GM21447 (cell line): Measurements from ENCODE around the gene SLC6A2.
"Not testable (repeated sequence)": the region's sequence is repeated elsewhere in the genome, so short reads cannot be mapped to it uniquely, and the experiment has no call there.

Experiments
- ATAC-seq: cut with Tn5 transposase; IDR thresholded peaks from one replicate; pipeline ENCODE4 v1.9.1; 2021; ENCODE audit not compliant: unreplicated experiment

Gene SLC6A2

DNA sequence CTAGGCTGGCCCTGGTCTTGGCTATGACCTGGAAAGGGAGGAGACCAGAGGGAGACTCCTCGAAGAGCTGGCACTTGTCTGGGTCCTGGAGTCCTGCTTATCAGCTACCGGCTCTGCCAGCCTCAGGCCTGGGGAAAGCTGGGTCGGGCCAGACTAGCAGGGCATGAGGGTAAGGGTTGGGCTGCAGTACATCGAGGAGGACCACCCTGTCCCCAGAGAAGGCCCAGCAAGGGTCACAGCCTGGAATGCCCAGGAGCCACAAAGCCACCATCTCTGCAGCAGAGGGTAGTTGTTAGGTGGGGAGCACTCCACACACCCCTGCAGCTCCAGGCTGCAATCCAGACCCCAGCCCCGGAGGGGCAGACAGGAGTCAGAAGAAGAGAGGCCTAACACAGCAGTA lies 54.0 kb downstream of the SLC6A2 start:
- no peak for ATAC-seq

DNA sequence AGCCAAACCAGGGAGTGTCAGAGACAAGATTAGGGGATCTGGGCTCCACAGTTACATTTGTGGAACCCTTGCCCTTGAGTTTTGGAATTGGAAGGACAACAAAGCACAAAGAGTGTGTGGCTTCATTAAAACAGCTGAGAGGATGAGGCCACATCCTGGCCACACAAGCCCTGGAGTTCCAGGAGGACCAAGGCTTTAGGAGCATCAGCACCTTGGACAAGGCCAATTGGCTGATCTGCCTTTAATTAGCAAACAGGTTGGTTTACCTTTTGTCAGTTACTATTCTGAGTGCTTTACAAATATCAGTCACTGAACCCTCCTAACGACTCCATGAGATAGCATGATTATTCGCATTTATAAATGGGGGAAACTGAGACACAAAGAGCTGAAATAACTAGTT lies 54.7 kb downstream of the SLC6A2 start:
- ATAC-seq: no peak

DNA sequence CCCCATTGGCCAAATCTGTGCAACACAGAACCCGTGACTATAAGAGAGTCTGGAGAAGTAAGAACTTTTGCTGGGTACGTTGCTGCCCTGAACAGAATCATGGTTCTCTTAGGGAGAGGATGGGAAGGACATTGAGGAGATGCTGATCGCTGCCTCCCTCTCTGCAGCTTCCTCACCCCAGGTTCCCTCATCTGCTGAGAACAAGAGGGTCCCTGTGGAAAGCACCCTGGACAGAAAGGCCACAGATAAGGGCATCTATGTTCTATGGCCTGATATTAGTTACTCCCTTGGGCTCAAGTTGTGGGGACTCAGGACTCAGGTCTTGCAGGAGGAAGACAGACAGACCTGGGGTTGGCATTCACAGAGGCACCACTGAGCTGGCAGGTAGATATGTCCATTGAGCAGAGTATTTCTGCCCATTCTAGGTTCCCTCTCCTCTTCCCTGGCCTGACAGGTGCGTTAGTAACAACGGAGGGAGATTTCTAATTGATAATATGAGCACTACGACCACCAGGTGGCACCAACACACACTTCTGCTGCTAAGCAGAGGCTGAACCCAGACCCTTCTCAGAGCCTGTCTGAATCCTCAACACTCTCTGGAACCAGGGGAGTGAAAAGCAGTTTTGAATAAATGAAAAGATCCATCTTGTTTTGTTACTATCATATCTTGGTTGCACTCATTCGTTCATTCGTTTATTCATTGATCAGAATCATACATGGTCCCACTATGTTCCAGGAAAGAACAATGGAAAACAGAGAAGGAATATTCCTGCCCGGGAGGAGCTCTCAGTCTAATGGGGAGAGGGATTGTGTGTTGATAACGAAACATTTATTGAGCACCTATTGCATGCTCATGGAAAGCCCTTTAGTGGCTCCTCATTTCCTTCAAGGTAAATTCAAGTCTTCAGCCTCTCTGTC lies 56.4 kb downstream of the SLC6A2 start:
- ATAC-seq: no peak

DNA sequence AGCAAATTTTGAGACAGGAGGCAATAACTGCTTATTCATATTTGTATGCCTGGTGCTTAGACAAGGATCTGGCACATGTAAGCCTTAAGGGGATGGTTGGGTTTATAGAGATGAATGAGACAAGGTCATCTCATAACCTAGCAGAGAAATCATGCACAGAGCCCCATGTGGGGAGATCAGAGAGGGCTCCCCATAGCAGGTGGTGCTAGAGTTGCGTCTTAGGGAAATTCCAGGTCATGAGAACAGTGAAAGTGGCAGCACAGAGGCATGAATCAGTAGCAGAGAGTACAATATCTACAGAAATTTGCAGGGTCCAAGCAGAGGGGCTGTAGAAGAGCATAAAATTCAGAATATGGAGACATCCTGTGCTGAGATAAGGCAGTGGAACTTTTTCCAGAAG lies 57.3 kb downstream of the SLC6A2 start:
- ATAC-seq: no peak

DNA sequence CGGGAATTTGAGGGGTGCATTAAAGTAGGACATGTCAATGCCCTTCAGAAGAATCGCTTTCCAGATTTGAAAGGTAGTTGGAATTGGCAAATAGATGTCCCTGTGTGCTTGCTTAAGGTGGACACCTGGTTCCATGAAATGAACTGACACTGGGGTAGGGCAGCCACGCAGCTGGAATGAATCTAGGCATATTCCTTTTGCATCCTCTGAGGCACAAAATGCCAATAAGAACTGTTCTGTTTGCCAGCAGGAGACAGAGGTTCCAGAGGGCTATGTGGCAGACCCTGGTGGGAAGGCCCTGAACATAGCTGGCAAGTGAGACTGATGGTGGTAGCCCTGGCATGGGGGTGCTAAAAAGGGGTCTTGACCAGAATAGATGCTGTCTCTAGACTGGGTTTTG lies 61.5 kb downstream of the SLC6A2 start:
- ATAC-seq: no peak

DNA sequence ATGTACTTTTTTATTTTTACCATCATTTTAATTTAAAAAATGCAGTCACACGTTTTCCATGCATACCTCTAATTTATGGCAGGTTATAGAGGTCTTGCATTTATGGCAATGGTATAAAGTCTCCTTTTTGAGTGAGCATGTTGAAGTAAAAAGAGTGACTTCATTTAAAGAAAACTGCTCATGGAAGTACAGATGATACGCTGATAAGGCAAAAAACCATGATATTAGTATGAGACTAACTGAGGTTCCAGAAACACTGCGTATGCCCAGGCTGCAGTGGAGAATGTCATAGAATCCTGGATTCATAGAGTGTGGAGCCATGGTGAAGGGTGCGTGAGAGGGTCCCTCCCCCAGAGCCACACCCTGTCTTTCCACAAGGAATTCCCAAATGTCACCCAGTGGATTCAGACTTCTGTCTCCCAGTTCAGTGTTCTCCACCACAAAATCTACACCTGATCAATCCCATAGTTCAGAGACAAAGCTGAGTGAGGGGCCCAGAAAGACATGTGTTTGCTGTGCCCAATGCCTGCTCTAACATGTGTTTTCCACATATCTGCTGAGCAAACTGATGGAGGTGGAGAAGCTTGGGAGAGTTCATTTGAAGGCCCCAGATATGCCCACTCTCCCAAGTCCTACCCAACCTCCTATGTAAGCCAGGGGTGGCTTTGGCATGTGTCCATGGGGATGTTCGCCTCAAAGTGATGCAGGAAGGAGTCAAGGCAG lies 69.4 kb downstream of the SLC6A2 start:
- ATAC-seq: no peak

DNA sequence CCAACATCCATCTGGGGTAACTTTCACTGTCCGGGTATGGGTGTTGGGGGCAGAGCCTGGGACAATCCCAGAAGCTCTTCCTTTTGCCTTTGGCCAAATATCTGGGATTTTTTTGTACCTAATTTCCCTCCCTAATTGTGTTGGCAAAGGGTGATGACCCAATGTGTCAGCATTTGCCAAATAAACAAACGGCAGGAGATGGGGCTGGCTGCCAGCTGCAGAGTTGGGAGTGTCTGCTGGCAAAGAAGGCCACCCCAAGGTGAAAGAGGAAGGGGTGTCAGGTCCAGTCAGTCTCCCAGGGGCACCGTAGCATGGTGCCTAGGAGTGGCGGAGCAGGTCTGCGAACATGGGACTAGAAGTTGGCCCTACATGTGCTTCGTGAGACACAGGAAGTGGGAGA lies 73.0 kb downstream of the SLC6A2 start:
- ATAC-seq: no peak

DNA sequence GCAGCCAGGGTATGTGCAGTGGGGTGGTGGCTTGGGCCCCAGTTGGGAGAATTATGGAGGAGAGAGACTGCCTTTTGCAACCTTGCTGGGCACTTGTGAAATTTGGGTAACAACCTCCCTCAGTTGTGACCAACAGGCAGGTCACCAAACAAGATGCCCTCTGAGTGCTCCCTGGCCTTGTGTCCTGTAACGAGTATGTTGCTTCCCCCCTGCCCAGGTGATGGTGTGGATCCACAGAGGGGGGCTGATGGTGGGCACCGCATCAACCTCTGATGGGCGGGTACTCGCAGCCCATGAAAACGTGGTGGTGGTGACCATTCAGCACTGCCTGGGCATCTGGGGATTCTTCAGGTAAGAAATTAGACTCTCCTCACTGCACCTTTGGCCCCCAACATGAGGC lies 74.3 kb downstream of the SLC6A2 start:
- ATAC-seq: no peak

DNA sequence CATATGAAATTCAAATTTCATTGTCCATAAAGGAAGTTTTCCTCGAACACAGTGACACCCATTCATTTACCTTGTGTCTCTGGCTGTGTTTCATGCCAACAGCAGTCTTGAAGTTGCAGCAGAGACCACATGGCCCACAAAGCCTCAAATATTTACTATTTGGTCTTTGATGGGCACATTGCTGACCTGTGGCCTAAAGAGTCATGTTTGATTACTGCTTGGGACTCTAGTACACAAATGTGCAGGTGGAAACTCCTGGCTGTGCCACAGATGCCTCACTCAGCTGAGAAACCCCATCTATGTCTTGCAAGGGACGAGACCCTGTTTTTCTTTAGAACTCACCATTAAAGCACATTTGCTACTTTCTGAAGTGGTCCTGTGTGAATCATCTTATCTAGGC lies 76.7 kb downstream of the SLC6A2 start:
- no peak for ATAC-seq

DNA sequence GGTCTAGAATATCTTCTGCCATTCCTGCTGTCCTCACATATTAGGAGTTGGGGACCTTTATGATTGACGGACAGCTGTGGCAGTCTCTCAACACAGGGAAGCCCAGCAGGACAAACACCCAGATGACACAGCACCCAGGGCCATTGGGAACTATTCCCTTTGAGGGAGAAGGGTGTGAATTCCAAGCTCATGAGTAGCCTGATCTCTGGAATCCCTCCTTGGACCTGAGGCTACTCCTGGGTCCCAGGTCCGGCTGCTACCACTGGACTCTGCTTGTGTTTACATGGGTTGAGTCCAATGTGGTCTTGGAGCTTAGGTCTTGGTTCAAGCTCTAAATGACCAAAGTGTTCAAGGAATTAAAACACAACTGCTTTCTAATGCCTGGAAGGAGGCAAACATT lies 78.9 kb downstream of the SLC6A2 start:
- no peak for ATAC-seq

DNA sequence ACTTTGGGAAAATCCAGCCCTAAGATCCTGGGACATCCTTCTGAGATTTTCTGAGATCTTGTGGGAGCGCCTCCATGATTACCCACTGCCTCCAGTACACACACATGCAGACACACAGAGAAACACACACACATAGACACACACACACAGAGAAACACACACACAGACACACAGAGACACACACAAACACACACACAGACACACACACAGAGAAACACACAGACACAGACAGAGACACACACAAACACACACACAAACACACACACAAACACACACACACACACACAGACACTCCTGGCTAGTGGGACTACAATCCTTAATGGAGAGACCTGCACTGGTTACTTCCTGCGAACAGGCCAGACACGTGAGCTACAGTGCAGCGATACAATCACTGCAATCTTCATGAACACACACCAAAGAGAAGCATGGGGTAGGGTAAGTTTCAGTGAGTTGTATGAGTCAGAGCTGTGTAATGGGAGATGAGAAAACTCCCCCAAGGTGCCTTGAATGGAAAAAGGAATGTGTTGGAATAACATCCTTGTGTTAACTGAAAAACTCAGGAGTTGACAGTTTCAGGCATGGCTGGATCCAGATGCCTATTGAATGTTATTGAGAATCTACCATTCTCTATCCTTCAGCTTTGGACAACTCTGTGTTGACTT lies 79.5 kb downstream of the SLC6A2 start:
- no peak for ATAC-seq

DNA sequence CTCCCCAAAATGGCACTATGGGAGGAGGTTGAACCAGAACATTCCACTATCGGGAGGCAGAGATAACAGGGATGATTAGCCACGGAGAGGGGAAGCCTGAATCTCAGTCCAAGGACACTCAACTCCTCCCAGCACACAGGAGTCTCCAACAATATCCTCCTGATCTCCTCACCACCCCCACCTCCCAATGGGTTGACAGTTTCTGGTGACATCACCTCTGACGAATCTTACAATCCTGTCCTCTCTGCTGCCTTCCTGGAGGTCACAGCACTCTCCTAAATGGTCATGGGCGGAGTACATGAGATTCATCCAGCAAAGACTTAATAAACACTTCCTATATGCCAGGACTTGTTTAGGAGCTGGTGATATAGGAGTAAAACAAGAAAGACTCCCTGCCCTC lies 80.9 kb downstream of the SLC6A2 start:
- no peak for ATAC-seq

DNA sequence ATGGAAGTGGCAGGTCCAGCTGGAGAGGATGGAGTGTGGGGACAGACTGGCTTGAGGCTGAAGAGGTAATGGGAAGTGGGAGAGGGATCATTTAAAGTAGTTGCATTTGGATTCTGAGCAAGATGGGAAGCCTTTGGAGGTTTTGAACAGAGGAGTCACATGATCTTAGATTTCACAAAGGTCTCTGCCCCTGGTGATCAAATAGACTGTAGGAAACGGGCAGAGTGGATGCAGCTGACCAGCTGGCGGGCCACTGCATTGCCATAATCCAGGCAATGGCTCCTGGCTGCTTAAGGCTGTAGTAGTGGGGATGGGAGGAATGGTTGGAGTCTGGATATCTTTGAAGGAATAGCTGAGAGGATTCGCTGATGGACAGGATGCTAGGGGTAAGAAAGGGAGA lies 81.5 kb downstream of the SLC6A2 start:
- ATAC-seq: no peak

DNA sequence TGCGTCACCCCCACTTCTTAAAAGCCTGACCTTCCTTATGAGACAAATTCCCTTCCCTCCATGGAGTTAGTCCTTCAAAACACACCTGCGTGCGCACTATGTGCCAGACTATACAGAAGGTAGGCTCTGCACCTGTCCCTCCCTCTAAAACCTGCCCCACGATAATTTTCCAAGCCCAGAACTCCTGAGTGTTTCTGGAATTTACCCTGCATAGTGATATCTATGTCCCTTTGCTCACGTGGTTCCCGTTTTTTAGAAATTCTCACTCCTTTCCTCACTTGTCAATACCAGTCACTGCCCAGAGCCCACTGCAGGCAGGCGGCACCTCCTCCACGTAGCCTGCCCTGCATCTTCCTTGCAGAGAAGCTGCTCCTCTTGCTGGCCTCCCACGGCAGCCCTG lies 82.2 kb downstream of the SLC6A2 start:
- ATAC-seq: no peak

DNA sequence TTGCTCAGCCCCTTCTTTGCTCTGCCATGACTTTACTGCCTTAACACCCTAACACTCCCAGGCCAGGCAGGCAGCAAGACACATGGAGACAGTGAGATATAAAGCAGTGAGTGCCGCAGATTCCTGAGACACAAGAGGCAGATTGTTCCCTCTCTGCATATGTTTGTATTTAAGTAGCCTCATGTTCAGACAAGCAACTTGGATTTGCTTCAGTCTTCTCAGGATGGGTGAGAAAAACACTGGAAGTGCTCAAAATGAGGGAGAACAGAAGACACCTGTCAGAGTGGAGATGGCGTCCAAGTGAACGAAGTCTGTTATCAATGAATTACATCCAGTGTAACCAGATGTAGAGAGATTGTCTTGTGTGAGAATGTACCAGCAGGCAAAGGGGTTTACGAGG lies 90.3 kb downstream of the SLC6A2 start:
- no peak for ATAC-seq

DNA sequence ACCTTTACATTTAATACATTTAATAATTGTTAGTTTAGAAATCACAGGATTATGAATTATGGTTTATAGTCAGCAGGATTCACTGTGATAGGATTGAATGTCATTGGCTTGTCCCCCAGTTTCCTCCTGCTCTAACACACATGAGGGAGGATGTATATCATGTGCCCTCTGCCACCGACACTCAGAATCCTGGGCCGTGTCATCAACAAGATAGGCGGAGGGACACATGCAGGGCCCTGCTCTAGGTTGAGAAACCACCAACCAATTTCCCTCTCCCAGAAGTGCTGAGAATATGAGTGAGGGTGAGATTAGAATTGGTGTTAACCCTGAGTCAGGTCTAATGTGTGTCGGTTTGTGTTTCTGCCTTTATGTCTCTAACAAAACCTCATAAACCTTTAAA lies 92.0 kb downstream of the SLC6A2 start:
- no peak for ATAC-seq

DNA sequence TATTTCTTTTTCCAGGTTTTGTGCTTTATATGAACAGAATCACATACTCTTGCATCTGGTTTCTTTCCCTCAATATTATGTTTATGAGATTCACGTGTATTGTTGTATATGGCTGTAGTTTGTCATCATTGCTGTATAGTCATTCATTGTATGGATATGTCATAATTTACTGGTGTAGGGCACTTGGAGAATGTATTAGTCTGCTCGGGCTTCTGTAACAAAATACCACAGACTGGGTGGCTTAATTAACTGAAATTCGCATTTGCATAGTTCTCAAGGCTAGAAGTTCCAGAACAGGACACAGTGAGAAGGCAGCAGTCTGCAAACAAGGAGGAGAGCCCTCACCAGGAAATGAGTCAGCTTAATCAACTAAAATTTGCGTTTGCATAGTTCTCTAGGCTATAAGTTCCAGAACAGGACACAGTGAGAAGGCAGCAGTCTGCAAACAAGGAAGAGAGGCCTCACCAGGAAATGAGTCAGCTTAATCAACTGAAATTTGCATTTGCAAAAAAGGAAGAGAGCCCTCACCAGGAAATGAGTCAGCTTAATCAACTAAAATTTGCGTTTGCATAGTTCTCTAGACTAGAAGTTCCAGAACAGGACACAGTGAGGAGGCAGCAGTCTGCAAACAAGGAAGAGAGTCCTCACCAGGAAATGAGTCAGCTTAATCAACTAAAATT lies 96.8 kb downstream of the SLC6A2 start:
- ATAC-seq: not testable (repeated sequence)

DNA sequence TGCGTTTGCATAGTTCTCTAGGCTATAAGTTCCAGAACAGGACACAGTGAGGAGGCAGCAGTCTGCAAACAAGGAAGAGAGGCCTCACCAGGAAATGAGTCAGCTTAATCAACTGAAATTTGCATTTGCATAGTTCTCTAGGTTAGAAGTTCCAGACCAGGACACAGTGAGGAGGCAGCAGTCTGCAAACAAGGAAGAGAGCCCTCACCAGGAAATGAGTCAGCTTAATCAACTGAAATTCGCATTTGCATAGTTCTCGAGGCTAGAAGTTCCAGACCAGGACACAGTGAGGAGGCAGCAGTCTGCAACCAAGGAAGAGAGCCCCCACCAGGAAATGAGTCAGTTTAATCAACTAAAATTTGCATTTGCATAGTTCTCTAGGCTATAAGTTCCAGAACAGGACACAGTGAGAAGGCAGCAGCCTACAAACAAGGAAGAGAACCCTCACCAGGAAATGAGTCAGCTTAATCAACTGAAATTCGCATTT lies 97.4 kb downstream of the SLC6A2 start:
- ATAC-seq: not testable (repeated sequence)
